ENCODE measurements around the gene RNF2. TPM values are rescaled to one million over a fixed set of nuclear protein-coding genes. Genes with fewer than 3 reads are reported as not detected.

RNF2 gene
- total RNA-seq, 1 experiment from 2014 or later, result 39.1 TPM

- TF ChIP-seq YY1 (IDR thresholded peaks at IDR 0.05; ENCODE audit: extremely low read depth, insufficient replicate concordance, low read depth, low read length) (no peak), RAD21 (IDR thresholded peaks at IDR 0.05; ENCODE audit: low read depth) (no peak), SP1 (IDR thresholded peaks at IDR 0.05; ENCODE audit: low read depth) (no peak)
- H3K4me3 ChIP-seq (replicated peaks in 1 of 2; ENCODE audit: low read depth in 1 of 2, low read length in 2 of 2), result no peak overlapping the region
- H3K9me2 ChIP-seq (ENCODE audit: insufficient read depth), result no peaks in the 10 kb centered on the region
- H3K4me2 ChIP-seq (ENCODE audit: low read length), result no peak overlapping the region
- DNase-seq (ENCODE audit: low read depth, low spot score), result no peak
- H3K4me1 ChIP-seq (ENCODE audit: control insufficient read depth in 1 of 2, insufficient read depth in 2 of 2, low read length in 2 of 2), result no peaks in the 10 kb centered on the region
- no peak overlapping the region for H3K9ac ChIP-seq (ENCODE audit: low read length)
- H3K36me3 ChIP-seq (ENCODE audit: control insufficient read depth in 1 of 2, insufficient read depth in 2 of 2, low read length in 2 of 2), result no peaks in the 10 kb centered on the region
- BruUV-seq (replicated peaks), result no TSS peak
- no peaks in the 10 kb centered on the region for H4K20me1 ChIP-seq (ENCODE audit: insufficient read depth)
- ChIA-PET RAD21 (ENCODE audit: low non-redundant PET in 1 of 2, low total read pairs in 2 of 2, uncharacterized antibody in 2 of 2, unreplicated experiment in 2 of 2) (no interaction called here), CTCF (no interaction called here), POLR2A (no interaction called here)
- H2AFZ ChIP-seq (ENCODE audit: low read depth, low read length, poor library complexity, severe bottlenecking), result no peak overlapping the region
- H3K27ac ChIP-seq (ENCODE audit: low read depth, low read length), result no peak overlapping the region
- intact Hi-C loops (cut with micrococcal nuclease), result no loop called here
- no peak for ATAC-seq
- H3K79me2 ChIP-seq (ENCODE audit: insufficient read depth, low read length), result no peaks in the 10 kb centered on the region
- peaks cover 4 to 6% of the 10 kb centered on the region in 2 experiments; a peak in 2 of 4 replicates for H3K9me3 ChIP-seq (ENCODE audit: control insufficient read depth in 1 of 2, insufficient read depth in 1 of 2, low read depth in 1 of 2, low read length in 2 of 2)
- no peaks in the 10 kb centered on the region for H3K27me3 ChIP-seq (ENCODE audit: insufficient read depth, low read length)
Observed at GRCh38 chr1:185027252-185027882, 18.0 kb upstream of the RNF2 start.

DNA sequence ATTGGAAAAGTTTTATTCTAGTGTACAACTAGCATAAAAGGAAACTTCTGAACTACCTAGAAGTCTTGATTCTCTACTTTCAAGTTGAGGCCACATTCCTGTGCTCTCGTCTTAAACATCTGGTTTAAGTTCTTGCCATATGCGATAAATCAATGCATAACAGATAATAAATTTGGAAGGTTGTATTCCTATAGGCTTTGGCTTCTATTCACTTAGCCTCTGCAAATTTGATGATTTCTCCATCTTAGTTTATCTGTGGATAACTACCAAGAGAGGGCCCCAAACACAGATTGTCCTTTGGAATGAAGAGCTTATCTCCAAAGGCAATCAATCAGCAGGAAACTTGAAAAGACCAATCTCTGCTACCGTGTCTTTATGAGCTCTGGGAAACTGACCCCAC is 11.7 kb upstream of the RNF2 start:
- RAD21 ChIA-PET (ENCODE audit: low non-redundant PET in 1 of 2, low total read pairs in 2 of 2, uncharacterized antibody in 2 of 2, unreplicated experiment in 2 of 2), result no interaction called here
- Histone ChIP-seq H3K9ac (ENCODE audit: low read length) (no peak overlapping the region), H3K9me3 (ENCODE audit: control insufficient read depth in 1 of 2, insufficient read depth in 1 of 2, low read depth in 1 of 2, low read length in 2 of 2) (no peaks in the 10 kb centered on the region), H2AFZ (ENCODE audit: low read depth, low read length, poor library complexity, severe bottlenecking) (no peak overlapping the region), H3K27ac (ENCODE audit: low read depth, low read length) (no peak overlapping the region), H3K4me2 (ENCODE audit: low read length) (no peak overlapping the region), H4K20me1 (ENCODE audit: insufficient read depth) (no peaks in the 10 kb centered on the region), H3K9me2 (ENCODE audit: insufficient read depth) (no peaks in the 10 kb centered on the region), H3K27me3 (ENCODE audit: insufficient read depth, low read length) (no peaks in the 10 kb centered on the region), H3K36me3 (ENCODE audit: control insufficient read depth in 1 of 2, insufficient read depth in 2 of 2, low read length in 2 of 2) (no peaks in the 10 kb centered on the region), H3K79me2 (ENCODE audit: insufficient read depth, low read length) (no peaks in the 10 kb centered on the region), H3K4me3 (replicated peaks in 1 of 2; ENCODE audit: low read depth in 1 of 2, low read length in 2 of 2) (no peak overlapping the region), H3K4me1 (ENCODE audit: control insufficient read depth in 1 of 2, insufficient read depth in 2 of 2, low read length in 2 of 2) (no peaks in the 10 kb centered on the region)
- BruUV-seq (replicated peaks), result no TSS peak
- DNase-seq (ENCODE audit: low read depth, low spot score), result no peak
- CTCF ChIA-PET, result no interaction called here
- POLR2A ChIA-PET, result no interaction called here
- intact Hi-C loops (cut with micrococcal nuclease), result no loop called here
- no peak for ATAC-seq
- no peak for TF ChIP-seq MAX (IDR thresholded peaks at IDR 0.05)
- TF ChIP-seq CEBPB (IDR thresholded peaks at IDR 0.05; ENCODE audit: low read depth), result no peak
- TF ChIP-seq ZFX (IDR thresholded peaks at IDR 0.05), result no peak
- TF ChIP-seq ZBTB33 (IDR thresholded peaks at IDR 0.05; ENCODE audit: extremely low read depth, insufficient replicate concordance, low read length), result no peak
- no peak for TF ChIP-seq YY1 (IDR thresholded peaks at IDR 0.05; ENCODE audit: extremely low read depth, insufficient replicate concordance, low read depth, low read length)
- TF ChIP-seq CBX3 (IDR thresholded peaks at IDR 0.05; ENCODE audit: low read depth), result no peak
- TF ChIP-seq FOSL1 (IDR thresholded peaks at IDR 0.05; ENCODE audit: low read depth), result no peak
- TF ChIP-seq, protein P1, sequence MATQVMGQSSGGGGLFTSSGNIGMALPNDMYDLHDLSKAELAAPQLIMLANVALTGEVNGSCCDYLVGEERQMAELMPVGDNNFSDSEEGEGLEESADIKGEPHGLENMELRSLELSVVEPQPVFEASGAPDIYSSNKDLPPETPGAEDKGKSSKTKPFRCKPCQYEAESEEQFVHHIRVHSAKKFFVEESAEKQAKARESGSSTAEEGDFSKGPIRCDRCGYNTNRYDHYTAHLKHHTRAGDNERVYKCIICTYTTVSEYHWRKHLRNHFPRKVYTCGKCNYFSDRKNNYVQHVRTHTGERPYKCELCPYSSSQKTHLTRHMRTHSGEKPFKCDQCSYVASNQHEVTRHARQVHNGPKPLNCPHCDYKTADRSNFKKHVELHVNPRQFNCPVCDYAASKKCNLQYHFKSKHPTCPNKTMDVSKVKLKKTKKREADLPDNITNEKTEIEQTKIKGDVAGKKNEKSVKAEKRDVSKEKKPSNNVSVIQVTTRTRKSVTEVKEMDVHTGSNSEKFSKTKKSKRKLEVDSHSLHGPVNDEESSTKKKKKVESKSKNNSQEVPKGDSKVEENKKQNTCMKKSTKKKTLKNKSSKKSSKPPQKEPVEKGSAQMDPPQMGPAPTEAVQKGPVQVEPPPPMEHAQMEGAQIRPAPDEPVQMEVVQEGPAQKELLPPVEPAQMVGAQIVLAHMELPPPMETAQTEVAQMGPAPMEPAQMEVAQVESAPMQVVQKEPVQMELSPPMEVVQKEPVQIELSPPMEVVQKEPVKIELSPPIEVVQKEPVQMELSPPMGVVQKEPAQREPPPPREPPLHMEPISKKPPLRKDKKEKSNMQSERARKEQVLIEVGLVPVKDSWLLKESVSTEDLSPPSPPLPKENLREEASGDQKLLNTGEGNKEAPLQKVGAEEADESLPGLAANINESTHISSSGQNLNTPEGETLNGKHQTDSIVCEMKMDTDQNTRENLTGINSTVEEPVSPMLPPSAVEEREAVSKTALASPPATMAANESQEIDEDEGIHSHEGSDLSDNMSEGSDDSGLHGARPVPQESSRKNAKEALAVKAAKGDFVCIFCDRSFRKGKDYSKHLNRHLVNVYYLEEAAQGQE (IDR thresholded peaks at IDR 0.05; ENCODE audit: low read depth), result no peak
- TF ChIP-seq EGR1 (IDR thresholded peaks at IDR 0.05; ENCODE audit: low read depth), result no peak
- TF ChIP-seq ZNF274 (IDR thresholded peaks at IDR 0.05; ENCODE audit: low read depth, low read length), result no peak
- no peak for TF ChIP-seq POLR2AphosphoS5 (IDR thresholded peaks at IDR 0.05; ENCODE audit: low read depth, low read length)
- no peak for TF ChIP-seq EZH2phosphoT487 (IDR thresholded peaks at IDR 0.05; ENCODE audit: borderline replicate concordance)

All from HCT116 (cell line).